Body of pancreas (tissue), 4 donors: ENCODE data around the gene RNF32.
"Not testable (repeated sequence)": the region's sequence is repeated elsewhere in the genome, so short reads cannot be mapped to it uniquely, and the experiment has no call there.

Experiments used
- CTCF ChIP-seq, 7 experiments: fragments of 450-650 bp in 4 of 7; fragments of 200-600 bp in 3 of 7; sonication (generic) in 3 of 7; IDR thresholded peaks; one replicate each; pipeline ENCODE4 v1.5.1; 2016 to 2019; ENCODE audit warnings: antibody characterized with exemption in 7 of 7
- POLR2A ChIP-seq, 3 donors: fragments of 450-650 bp; IDR thresholded peaks; one replicate each; pipeline ENCODE4 v1.6.1; 2016; ENCODE audit warnings: antibody characterized with exemption in 3 of 3, mild to moderate bottlenecking in 2 of 3

GRCh38 chr7:156637093-156637492 is 3.5 kb upstream of the RNF32 start:
- TF ChIP-seq CTCF, POLR2A (IDR thresholded peaks at IDR 0.05): not testable (repeated sequence)
